GM21723 (cell line): ENCODE results near the gene ARAP1.

Source experiments
- ATAC-seq: cut with Tn5 transposase; IDR thresholded peaks from one replicate; pipeline ENCODE4 v1.9.1; 2021; ENCODE audit warnings: mild to moderate bottlenecking, moderate library complexity; ENCODE audit not compliant: unreplicated experiment

ARAP1 gene

DNA sequence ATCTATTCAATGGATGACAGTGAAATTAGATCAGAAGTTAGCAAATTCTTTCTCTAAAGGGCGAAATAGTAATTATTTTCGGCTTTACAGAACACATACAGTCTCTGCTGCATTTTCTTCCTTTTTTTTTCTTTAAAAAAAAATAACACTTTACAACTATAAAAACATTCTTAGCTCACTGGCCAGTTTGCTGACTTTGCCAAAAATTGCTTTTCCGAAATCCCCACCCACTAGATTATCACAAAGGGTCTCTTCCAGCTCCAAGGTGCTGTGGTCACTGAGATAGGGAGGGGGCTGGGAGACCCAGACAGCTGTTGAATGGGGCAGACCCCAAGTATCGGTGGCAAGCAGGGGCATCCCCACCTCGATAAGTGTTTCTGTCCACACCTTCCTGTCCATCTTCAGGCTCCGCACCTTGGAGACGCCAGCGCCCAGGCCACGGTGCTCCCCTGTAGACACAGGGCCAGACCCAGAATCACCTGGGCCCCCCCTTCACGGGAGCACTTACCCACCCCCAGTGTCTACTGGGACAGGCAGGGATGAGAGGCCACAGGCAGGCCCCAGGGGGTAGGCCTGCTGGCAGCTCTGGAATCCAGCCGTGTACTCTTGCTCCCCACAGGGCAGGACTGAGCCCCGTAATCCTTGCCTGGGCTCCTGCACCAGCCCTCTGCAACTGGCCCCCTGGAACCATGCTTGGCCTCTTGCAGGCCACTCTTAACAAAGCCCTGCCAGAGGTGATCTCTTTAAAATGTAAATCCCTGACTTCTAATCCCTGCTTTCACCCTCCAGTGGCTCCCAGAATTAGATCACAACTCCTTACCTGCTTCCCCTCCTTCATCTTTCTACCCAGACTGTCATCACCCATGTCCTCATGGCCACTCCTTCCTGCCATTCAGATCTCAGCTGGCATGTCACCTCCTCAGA lies 46.5 kb downstream of the ARAP1 start:
- no peak for ATAC-seq

DNA sequence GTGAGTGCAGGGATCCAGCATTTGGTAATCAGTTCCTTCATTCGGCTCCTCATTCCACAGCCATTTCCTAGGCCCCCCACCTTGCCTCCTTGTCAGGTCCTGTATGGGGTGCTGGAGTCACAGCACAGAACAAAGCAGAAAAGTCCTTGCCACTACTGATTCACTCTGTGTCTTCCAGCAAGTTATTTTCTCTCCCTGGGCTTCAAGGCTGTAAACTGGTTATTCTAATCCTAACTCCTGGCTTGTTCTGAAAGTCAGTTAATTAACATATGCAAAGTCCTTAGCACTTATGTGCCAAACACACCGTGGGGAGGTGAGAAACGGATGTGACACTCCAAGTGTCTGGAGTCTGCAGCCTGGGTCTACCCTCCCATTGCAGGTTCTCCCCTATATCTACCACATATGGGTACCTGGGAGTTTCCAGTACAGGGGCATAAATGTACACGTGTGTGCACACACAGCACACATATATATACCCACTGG lies 47.4 kb downstream of the ARAP1 start:
- ATAC-seq, result no peak

GRCh38 chr11:72704028-72704782 lies 48.0 kb downstream of the ARAP1 start:
- ATAC-seq, result no peak

- ATAC-seq, result no peak
Observed at GRCh38 chr11:72703267-72704008, 48.8 kb downstream of the ARAP1 start.

DNA sequence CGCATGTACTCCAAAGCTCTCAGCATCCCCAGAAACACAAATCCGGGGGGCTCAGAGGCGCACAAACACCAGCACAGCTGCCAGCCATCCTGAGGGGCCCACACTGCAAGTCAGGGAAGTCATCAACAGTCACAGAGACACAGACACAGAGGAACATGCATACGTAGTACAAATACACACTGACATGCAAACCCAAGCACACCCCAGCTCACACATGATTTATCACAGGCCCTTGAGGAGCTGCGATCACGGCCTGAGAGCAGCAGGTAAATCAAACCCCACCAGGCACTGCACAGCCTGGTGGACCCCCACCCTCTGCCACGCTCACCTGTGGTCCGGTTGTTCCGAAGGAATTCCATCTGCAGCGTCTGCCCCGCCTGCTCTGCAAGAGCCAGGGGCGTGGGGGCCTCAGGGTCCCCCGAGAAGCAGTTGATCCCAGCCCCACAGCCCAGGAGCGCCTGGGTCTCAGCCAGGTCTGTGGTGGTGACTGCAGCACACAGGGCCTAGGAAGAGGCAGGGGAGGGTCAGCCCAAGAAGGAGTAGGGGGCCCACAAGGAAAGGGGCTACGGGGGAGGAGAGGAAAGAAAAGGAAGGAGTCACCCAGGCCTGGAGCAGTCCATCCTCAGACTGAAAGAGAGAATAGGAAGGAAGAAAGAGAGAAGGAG lies 49.5 kb downstream of the ARAP1 start:
- ATAC-seq, result no peak

DNA sequence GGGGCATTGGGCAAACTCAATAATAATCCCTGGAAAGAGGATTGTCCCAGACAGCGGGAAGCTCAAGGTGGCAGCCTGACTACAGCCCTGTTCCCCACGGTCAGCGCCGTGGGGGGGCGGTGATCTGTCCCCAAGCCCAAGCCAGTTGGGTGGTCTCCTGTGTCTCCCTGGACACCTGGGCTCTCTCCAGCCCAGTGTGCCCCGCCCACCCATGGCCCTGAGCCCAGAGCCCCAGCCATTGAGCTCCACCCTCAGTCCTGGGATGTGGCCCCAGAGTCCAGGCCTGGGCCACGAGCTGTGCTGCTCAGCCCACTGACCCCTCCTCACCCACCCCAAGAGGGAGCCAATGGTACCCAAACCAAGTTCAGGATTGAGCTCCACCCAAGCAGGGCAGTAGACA lies 50.1 kb downstream of the ARAP1 start:
- ATAC-seq, result no peak

DNA sequence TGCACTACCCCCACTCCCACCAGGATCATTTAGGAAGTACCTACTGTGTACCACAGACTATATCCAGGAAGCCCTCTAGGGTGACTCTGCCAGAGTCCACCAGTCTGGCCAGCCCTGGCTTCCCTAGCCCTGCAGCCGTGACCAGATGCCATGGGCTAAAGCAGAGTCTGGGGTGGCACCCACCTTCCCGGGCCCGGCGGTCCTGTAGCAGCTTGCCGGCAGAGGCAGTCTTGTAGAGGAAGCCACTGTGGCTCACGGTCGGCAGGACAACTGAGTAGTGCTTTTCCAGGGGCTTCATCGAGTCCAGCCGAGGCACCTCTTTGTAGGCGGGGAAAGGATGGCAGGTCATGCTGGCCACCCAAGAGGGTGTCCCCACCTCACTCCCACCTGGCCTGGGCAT lies 50.7 kb downstream of the ARAP1 start:
- no peak for ATAC-seq

DNA sequence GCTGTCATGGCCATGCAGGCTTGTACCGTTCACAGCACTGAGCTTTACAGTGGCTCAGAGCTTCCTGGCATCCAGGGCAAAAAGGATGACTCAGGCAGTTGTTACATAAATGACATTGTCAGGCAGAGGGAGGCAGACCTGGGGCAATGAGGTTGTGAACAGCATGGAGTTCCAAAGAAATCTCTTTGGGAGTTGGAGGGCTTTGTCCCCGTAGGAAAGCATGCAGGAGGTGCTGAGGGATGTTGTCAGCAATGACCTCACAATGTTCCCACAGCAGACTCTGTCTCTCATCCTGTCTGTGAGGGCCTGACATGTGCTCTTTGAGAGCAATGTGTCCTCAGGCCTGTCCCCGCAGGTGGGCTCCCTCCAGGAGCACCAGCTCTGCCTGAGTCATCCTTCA lies 52.1 kb downstream of the ARAP1 start:
- no peak for ATAC-seq

DNA sequence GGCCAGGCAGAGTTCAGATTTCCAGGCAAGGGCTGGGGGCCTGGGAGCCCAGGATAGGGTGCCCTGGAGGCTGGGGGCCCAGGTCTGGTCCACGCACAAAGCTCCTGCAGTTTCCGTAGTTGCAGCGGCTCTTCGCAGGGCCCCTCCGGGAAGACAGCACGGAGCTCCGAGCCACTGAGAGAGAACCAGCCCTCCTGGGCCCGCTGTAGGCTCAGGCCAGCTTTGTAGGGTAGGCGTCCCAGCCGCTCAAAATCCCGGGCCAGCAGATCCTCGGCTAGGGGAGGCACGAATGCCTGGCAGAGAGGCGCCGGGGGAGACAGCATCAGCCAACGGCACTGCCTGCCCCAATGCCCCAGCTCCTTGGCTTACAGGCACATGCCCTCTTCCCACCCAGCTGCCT lies 54.4 kb downstream of the ARAP1 start:
- ATAC-seq, result no peak

DNA sequence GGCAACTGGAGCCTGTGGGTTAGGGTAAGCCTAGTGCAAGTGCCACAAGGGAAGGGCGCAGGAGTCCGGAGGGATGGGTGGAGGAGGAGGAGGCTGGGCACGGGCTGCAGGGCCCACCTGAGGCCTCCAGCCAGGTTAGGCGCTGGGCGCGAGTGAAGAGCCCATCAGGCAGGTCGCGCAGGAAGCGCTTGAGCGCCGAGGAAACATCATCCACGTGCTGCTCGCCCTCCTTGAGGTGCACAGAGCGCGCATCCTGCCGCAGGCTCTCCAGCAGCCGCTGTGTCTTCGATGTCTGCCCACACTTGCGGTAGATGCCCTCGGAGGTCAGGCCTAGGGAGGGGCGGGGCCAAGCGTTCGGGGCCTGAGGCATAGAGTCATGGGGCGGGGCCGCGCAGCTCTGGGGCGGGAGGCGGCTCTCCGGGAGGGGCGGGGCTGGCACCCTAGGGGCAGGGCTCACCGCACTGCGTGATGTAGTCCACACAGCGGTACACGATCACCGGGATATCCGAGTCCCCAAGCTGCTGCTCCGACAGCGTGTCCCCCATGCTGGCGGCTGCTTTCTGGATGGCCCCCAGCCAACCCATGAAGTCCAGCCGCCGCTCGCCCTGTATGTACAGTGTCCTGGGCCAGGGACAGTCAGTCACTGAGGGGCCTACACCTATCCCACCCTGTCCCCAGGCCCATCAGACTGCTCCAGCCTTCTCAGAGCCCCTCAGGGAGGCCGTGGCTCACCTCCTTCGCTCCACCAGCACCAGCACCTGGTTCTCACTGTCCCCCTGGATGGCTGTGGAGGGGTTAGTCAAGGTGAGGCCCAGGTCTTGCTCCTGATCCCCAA lies 55.1 kb downstream of the ARAP1 start:
- no peak for ATAC-seq

- no peak for ATAC-seq
Observed at GRCh38 chr11:72695354-72695753, 56.9 kb downstream of the ARAP1 start.

DNA sequence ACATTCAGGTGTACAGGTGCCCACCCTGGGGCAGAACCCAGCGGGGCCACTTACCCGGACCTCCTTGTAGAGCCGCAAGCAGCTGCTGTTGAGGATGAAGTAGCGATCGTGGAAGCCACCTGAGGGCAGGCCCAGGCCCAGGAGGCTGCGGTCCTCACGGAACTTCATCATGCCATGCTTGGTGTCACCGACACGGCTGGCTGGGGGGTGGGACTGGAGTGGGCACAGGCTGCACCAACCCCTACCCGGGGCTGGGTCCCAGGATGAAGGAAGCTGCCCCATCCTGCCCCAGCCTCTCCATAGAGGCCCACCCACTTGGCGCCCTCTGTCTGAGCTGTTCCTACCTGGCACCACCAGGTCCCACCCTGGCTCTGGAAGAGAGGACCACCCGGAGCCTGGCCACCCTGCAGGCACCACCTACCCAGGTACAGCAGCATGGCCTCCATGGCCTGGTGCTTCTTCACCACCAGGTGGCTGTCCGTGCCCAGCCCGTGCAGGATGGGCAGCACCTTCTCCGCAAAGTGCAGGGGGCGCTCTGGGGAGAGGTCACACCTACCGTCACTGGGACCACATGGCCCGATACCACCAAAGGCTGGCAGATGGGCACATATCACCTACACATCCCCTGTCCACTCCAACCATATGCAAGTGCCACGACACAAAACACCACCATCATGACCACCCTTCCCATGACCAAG lies 58.8 kb downstream of the ARAP1 start:
- ATAC-seq, result no peak

DNA sequence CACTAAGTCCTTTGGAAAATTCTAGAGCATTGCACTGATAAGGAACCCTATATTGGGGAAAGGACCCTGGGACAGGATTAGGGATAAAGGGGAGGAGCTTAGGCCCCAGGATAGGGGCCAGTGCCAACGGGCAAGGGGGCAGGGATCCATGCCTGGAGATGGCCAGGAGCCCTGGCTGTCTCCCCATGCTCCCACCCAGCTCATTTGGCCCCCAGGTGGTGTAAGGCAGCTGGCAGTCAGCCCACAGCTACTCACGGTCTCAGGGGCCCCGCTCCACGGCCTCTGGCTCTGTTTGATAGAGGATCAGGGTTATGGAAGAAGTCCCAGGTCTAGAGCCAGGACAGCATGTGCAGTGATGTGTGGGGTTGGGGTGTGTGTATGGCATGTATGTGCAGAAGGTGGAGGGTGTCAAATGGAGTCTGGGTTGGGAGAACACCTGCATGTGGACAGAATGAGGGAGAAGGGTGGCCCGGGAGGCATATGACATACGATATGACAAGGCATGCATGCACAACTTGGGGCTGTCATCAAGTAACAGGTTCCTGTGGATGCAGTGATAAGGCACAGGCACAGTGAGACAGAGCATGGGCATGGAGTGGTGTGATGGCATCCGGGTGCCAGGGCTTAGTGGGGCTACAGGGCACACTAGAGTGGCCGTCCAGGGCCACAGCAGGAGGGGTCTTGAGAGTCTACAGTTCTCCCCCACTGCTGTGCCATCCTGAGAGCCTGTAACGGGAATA lies 59.5 kb downstream of the ARAP1 start:
- ATAC-seq, result no peak

GRCh38 chr11:72690166-72690565 lies 62.0 kb downstream of the ARAP1 start:
- ATAC-seq, result no peak

DNA sequence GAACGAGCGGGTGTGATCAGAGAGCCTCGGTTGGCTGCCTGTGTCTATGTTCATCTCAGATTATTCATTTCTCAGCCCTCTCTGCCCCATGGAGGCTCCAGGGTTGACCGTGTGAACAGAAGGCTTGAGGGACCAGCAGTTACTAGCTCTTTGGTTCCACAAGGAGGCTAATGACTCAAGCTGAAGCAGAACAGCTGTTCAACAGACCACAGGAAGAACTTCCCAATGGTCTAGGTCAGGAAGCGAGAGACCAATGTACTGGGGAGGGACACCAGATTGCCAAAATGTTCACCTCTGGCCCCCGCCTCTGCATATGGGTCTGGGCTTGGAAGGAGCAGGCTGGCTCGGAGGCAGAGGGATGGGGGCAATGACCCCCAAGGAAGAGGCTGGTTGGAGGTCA lies 63.3 kb downstream of the ARAP1 start:
- no peak for ATAC-seq

DNA sequence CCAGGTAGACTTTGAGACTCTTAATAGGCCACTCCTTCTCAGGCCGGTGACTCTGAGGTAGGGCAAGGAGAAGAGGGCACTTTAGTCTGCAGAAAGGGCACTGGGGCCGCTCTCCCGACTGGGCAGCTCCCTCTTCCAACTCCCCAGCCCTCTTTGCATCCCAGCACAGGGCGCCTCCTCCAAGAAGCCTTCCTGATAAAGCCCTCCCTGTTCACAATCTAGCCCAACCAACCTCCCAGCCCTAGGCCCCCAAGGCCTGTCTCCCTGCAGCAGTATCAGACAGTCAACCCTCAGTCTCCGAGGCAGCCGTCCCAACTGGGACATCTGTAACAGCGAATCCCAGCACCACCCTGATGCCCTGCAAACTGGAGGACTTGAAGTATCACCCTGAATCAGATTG lies 63.7 kb downstream of the ARAP1 start:
- no peak for ATAC-seq

DNA sequence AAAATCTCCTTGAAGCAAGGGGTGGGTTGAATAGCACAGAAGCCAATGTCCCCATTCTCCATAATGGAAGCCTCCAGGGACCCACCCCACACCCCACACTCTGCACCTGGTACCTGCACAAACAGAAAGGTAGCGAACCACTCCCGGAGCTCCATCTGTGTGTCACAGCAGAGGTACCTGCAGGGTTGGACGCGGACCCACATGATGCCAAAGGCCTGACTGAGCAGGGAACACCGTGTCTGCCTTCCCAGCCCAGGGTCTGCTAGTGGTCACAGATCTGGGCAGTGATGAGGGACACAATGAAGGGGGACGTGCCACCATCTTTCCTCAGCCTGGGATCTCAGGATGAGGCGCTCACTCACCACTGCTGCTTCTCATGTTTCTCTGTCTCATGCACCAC lies 64.9 kb downstream of the ARAP1 start:
- no peak for ATAC-seq

- no peak for ATAC-seq
Observed at GRCh38 chr11:72686639-72687220, 65.5 kb downstream of the ARAP1 start.
